Stimulated activated CD4-positive, alpha-beta T cell treated with anti-CD3 and anti-CD28 coated beads, Interleukin-1b, Interleukin-23, amount 100 ng/mL, for 24 hours (primary cell): Measurements from ENCODE around the gene CTR9.
"Not testable (repeated sequence)": the region's sequence is repeated elsewhere in the genome, so short reads cannot be mapped to it uniquely, and the experiment has no call there.

Experiments used
- DNase-seq, 4 experiments: peaks; one replicate each; pipeline ENCODE4 v3.0.0-alpha.2; 2020; ENCODE audit warnings: low read depth in 4 of 4, low spot score in 1 of 4

CTR9 gene

GRCh38 chr11:10813945-10814344 is 62.9 kb downstream of the CTR9 start:
- DNase-seq, result no peak

DNA sequence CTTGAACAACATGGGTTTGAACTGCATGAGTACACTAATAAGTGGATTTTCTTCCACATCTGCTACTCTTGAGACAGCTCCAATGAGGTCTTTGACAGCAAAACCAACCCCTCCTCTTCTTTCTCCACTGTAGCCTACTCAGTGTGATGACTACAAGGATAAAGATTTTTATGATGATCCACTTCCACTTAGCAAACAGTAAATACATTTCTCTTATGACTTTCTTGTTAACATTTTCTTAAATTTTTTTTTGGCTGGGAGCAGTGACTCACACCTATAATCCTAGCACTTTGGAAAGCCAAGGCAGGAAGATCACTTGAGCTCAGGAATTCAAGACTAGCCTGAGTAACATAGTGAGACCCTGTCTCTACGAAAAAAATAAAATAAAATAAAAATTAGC is 67.5 kb downstream of the CTR9 start:
- no peak for DNase-seq

DNA sequence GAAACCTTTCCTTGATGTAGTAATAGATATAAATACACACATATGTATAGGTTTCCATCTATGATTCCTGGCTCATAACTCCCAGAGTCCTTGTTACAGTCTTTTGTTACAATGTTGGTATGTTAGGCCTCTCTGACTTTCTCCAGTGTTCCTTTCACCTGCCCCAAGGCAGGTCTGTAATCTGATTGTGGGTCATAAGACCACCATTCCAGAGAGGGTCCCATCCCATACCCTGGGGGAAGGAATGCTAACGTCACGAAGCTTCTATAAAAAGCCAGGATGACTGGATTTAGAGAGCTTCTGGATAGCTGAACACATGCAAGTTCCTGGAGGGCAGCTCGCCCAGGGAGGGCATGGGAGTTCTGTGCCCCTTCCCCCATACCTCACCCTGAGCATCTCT is 71.4 kb downstream of the CTR9 start:
- DNase-seq, result not testable (repeated sequence)

DNA sequence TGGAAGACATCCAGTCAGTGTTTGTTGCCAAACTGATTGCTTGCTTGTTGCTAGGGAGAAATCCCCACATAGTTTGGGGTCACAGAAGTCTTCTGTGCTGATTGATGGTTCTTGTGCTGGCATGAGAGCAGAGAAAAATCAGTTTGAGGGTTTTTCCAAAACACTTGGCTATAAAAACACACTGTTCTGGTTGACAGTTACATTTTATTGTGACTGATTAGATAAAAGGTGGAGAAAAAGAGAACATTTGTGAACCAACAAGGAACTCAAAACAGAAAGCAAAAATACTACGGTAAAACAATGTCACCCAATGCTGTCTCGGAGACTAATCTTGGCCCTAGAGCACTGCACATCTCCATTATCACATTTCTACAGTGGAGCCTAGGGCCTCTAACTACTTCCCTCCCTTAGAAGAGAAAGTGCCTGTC is 72.1 kb downstream of the CTR9 start:
- no peak for DNase-seq

- no peak for DNase-seq
These were observed 73.8 kb downstream of the CTR9 start for GRCh38 chr11:10824888-10825287.

GRCh38 chr11:10828402-10828801 is 77.4 kb downstream of the CTR9 start:
- no peak for DNase-seq

DNA sequence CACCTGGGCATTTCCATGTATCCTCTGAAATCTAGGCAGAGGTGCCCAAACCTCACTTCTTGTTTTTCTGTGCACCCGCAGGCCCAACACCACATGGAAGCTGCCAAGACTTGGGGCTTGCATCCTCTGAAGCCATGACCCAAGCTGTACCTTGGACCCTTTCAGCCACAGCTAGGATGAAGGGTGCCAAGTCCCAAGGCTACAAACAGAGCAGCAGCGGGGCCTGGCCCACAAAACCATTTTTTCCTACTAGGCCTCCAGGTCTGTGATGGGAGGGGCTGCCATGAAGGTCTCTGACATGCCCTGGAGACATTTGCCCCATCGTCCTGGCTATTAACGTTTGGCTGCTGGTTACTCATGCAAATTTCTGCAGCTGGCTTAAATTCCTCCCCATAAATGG is 78.1 kb downstream of the CTR9 start:
- DNase-seq, result no peak
